ENCODE results near the gene TBC1D22B. TPM values are rescaled to one million over a fixed set of nuclear protein-coding genes. Genes with fewer than 3 reads are reported as not detected.

The TBC1D22B gene
- total and polyA plus RNA-seq, 2 of the 13 experiments (the other 11 are each of a cell fraction or from before 2014, with no cell fraction given) = 9.7 to 12.9 TPM

DNA sequence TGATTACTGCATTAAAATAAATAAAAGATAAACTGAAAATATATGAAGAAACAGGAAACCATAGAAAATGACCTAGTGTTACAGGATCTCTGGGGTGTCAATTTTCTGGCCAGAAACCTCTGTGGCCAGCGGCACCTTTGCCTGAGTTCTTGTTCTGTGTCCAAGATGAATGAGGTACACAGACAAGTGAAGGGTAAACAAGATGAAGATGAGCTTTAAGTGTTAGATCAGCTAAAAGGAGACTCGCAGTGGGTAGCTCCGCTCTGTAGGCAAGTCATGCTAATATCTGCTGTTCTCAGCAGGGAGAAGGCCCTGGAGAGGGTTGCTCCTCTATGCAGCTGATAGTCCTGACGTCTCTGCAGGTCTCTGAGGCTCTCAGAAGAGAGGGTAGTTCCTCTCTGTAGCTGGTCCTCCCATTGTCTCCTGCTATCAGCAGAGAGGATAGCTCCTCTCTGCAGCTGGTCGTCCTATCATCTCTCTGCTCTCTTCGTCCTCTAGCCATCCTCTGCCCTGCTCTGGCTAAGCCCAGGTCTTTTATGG, 35.9 kb upstream of the TBC1D22B start (continued):
- no peak for TF ChIP-seq KDM2A (CRISPR knock-in tag; IDR thresholded peaks at IDR 0.05; ENCODE audit: borderline replicate concordance, low read depth)
- TF ChIP-seq ZNF274 (CRISPR knock-in tag; IDR thresholded peaks at IDR 0.05) = no peak
- no peak for TF ChIP-seq NKX3-1 (CRISPR knock-in tag; IDR thresholded peaks at IDR 0.05)
- no peak for TF ChIP-seq HOXA5 (CRISPR knock-in tag; IDR thresholded peaks at IDR 0.05)
- TF ChIP-seq, protein P1, sequence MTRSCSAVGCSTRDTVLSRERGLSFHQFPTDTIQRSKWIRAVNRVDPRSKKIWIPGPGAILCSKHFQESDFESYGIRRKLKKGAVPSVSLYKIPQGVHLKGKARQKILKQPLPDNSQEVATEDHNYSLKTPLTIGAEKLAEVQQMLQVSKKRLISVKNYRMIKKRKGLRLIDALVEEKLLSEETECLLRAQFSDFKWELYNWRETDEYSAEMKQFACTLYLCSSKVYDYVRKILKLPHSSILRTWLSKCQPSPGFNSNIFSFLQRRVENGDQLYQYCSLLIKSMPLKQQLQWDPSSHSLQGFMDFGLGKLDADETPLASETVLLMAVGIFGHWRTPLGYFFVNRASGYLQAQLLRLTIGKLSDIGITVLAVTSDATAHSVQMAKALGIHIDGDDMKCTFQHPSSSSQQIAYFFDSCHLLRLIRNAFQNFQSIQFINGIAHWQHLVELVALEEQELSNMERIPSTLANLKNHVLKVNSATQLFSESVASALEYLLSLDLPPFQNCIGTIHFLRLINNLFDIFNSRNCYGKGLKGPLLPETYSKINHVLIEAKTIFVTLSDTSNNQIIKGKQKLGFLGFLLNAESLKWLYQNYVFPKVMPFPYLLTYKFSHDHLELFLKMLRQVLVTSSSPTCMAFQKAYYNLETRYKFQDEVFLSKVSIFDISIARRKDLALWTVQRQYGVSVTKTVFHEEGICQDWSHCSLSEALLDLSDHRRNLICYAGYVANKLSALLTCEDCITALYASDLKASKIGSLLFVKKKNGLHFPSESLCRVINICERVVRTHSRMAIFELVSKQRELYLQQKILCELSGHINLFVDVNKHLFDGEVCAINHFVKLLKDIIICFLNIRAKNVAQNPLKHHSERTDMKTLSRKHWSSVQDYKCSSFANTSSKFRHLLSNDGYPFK (CRISPR knock-in tag; IDR thresholded peaks at IDR 0.05; ENCODE audit: borderline replicate concordance) = no peak
- no peak for TF ChIP-seq HOXA7 (CRISPR knock-in tag; IDR thresholded peaks at IDR 0.05)
- TF ChIP-seq CENPT (CRISPR knock-in tag; IDR thresholded peaks at IDR 0.05; ENCODE audit: low read depth) = no peak
- no peak for TF ChIP-seq SNAPC2 (CRISPR knock-in tag; IDR thresholded peaks at IDR 0.05)
- no peak for TF ChIP-seq ZNF326 (CRISPR knock-in tag; IDR thresholded peaks at IDR 0.05; ENCODE audit: borderline replicate concordance)
- TF ChIP-seq ONECUT2 (CRISPR knock-in tag; IDR thresholded peaks at IDR 0.05) = no peak
- TF ChIP-seq DNMT1 (CRISPR knock-in tag; IDR thresholded peaks at IDR 0.05) = no peak
- TF ChIP-seq YY1 (IDR thresholded peaks at IDR 0.05; ENCODE audit: insufficient read depth, insufficient replicate concordance, low read depth, low read length) = no peak
- TF ChIP-seq ZNF672 (CRISPR knock-in tag; IDR thresholded peaks at IDR 0.05) = no peak
- no peak for TF ChIP-seq ZNF597 (CRISPR knock-in tag; IDR thresholded peaks at IDR 0.05)
- no peak for TF ChIP-seq FOXM1 (CRISPR knock-in tag; IDR thresholded peaks at IDR 0.05)
- TF ChIP-seq ZNF138 (CRISPR knock-in tag; IDR thresholded peaks at IDR 0.05; ENCODE audit: low read depth) = peak; percentile 42; the same call in 1 of the 2 replicates
- TF ChIP-seq ZNF878 (CRISPR knock-in tag; IDR thresholded peaks at IDR 0.05) = no peak
- no peak for TF ChIP-seq KLF9 (CRISPR knock-in tag; IDR thresholded peaks at IDR 0.05; ENCODE audit: low read depth)
- TF ChIP-seq ZNF652 (CRISPR knock-in tag; IDR thresholded peaks at IDR 0.05; ENCODE audit: borderline replicate concordance, low read depth) = no peak
- TF ChIP-seq ZNF879 (CRISPR knock-in tag; IDR thresholded peaks at IDR 0.05) = no peak
- TF ChIP-seq ZNF841 (CRISPR knock-in tag; IDR thresholded peaks at IDR 0.05; ENCODE audit: borderline replicate concordance) = no peak
- TF ChIP-seq ZNF576 (CRISPR knock-in tag; IDR thresholded peaks at IDR 0.05) = no peak
- TF ChIP-seq, protein P2, sequence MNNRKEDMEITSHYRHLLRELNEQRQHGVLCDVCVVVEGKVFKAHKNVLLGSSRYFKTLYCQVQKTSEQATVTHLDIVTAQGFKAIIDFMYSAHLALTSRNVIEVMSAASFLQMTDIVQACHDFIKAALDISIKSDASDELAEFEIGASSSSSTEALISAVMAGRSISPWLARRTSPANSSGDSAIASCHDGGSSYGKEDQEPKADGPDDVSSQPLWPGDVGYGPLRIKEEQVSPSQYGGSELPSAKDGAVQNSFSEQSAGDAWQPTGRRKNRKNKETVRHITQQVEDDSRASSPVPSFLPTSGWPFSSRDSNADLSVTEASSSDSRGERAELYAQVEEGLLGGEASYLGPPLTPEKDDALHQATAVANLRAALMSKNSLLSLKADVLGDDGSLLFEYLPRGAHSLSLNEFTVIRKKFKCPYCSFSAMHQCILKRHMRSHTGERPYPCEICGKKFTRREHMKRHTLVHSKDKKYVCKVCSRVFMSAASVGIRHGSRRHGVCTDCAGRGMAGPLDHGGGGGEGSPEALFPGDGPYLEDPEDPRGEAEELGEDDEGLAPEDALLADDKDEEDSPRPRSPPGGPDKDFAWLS (CRISPR knock-in tag; IDR thresholded peaks at IDR 0.05; ENCODE audit: borderline replicate concordance) = no peak
- TF ChIP-seq, protein P3, sequence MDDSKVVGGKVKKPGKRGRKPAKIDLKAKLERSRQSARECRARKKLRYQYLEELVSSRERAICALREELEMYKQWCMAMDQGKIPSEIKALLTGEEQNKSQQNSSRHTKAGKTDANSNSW (CRISPR knock-in tag; IDR thresholded peaks at IDR 0.05; ENCODE audit: borderline replicate concordance) = no peak
- no peak for TF ChIP-seq ZFY (CRISPR knock-in tag; IDR thresholded peaks at IDR 0.05)

All from HepG2 (cell line).